Measurements from ENCODE around the gene CHD1. TPM values are rescaled to one million over a fixed set of nuclear protein-coding genes. Genes with fewer than 3 reads are reported as not detected.

The CHD1 gene
- total and polyA plus RNA-seq, 2 donors (not counting 1 experiment from before 2014, with no cell fraction given): 18.2 to 48.4 TPM

- Histone ChIP-seq H3K4me1 (ENCODE audit: control insufficient read depth, extremely low read depth, insufficient read depth, low read length) (no peaks in the 10 kb centered on the region), H3K27me3 (ENCODE audit: control insufficient read depth, insufficient read depth, low read length) (no peaks in the 10 kb centered on the region), H4K20me1 (ENCODE audit: control insufficient read depth, extremely low read depth, insufficient read depth, low read length) (no peaks in the 10 kb centered on the region), H3K9ac (ENCODE audit: insufficient read depth, low read length) (no peak overlapping the region), H2AFZ (ENCODE audit: low read length) (no peak overlapping the region), H3K79me2 (ENCODE audit: control insufficient read depth, insufficient read depth, low read length) (peaks cover 74% of the 10 kb centered on the region), H3K4me3 (replicated peaks in 1 of 4; ENCODE audit: control extremely low read depth in 1 of 4, insufficient read depth in 1 of 4, low read depth in 3 of 4, low read length in 4 of 4) (no peak overlapping the region), H3K36me3 (ENCODE audit: control insufficient read depth, insufficient read depth, low read length) (peaks cover 5% of the 10 kb centered on the region), H3K9me3 (ENCODE audit: control insufficient read depth, insufficient read depth, low read depth, low read length) (no peaks in the 10 kb centered on the region), H3K4me2 (ENCODE audit: extremely low read depth, insufficient read depth, low read length) (no peak overlapping the region), H3K27ac (ENCODE audit: insufficient read depth, low read length) (no peak overlapping the region)
- TF ChIP-seq EZH2 (IDR thresholded peaks at IDR 0.05; ENCODE audit: low read length, missing control alignments): no peak
- TF ChIP-seq CTCF (conservative IDR thresholded peaks at IDR 0.05 in 1 of 2, IDR thresholded peaks at IDR 0.05 in 1 of 2; ENCODE audit: low read depth in 1 of 2, low read length in 2 of 2): no peak
- DNase-seq (ENCODE audit: low read depth in 2 of 2): no peak
Observed at GRCh38 chr5:98923966-98924365, 4.8 kb downstream of the CHD1 start.

GRCh38 chr5:98921947-98922505, 6.8 kb downstream of the CHD1 start:
- peaks cover 79% of the 10 kb centered on the region for H3K79me2 ChIP-seq (ENCODE audit: control insufficient read depth, insufficient read depth, low read length)
- H4K20me1 ChIP-seq (ENCODE audit: control insufficient read depth, extremely low read depth, insufficient read depth, low read length): no peaks in the 10 kb centered on the region
- H3K9me3 ChIP-seq (ENCODE audit: control insufficient read depth, insufficient read depth, low read depth, low read length): no peaks in the 10 kb centered on the region
- H3K4me1 ChIP-seq (ENCODE audit: control insufficient read depth, extremely low read depth, insufficient read depth, low read length): no peaks in the 10 kb centered on the region
- no peaks in the 10 kb centered on the region for H3K27me3 ChIP-seq (ENCODE audit: control insufficient read depth, insufficient read depth, low read length)
- no peak overlapping the region for H3K9ac ChIP-seq (ENCODE audit: insufficient read depth, low read length)
- no peak overlapping the region for H2AFZ ChIP-seq (ENCODE audit: low read length)
- peaks cover 5% of the 10 kb centered on the region for H3K36me3 ChIP-seq (ENCODE audit: control insufficient read depth, insufficient read depth, low read length)
- H3K4me3 ChIP-seq (replicated peaks in 1 of 4; ENCODE audit: control extremely low read depth in 1 of 4, insufficient read depth in 1 of 4, low read depth in 3 of 4, low read length in 4 of 4): no peak overlapping the region
- H3K4me2 ChIP-seq (ENCODE audit: extremely low read depth, insufficient read depth, low read length): no peak overlapping the region
- TF ChIP-seq EZH2 (IDR thresholded peaks at IDR 0.05; ENCODE audit: low read length, missing control alignments) (no peak), CTCF (conservative IDR thresholded peaks at IDR 0.05 in 1 of 2, IDR thresholded peaks at IDR 0.05 in 1 of 2; ENCODE audit: low read depth in 1 of 2, low read length in 2 of 2) (no peak)
- no peak overlapping the region for H3K27ac ChIP-seq (ENCODE audit: insufficient read depth, low read length)
- no peak for DNase-seq (ENCODE audit: low read depth in 2 of 2)

GRCh38 chr5:98917433-98917832, 11.4 kb downstream of the CHD1 start:
- no peak overlapping the region for H3K27ac ChIP-seq (ENCODE audit: insufficient read depth, low read length)

More at GRCh38 chr5:98917433-98917832, 11.4 kb downstream of the CHD1 start:
- H3K36me3 ChIP-seq (ENCODE audit: control insufficient read depth, insufficient read depth, low read length): peaks cover 3% of the 10 kb centered on the region
- no peak overlapping the region for H3K9ac ChIP-seq (ENCODE audit: insufficient read depth, low read length)
- H3K4me1 ChIP-seq (ENCODE audit: control insufficient read depth, extremely low read depth, insufficient read depth, low read length): no peaks in the 10 kb centered on the region
- H4K20me1 ChIP-seq (ENCODE audit: control insufficient read depth, extremely low read depth, insufficient read depth, low read length): no peaks in the 10 kb centered on the region
- TF ChIP-seq CTCF (conservative IDR thresholded peaks at IDR 0.05 in 1 of 2, IDR thresholded peaks at IDR 0.05 in 1 of 2; ENCODE audit: low read depth in 1 of 2, low read length in 2 of 2): no peak
- TF ChIP-seq EZH2 (IDR thresholded peaks at IDR 0.05; ENCODE audit: low read length, missing control alignments): no peak
- no peak overlapping the region for H3K4me3 ChIP-seq (replicated peaks in 1 of 4; ENCODE audit: control extremely low read depth in 1 of 4, insufficient read depth in 1 of 4, low read depth in 3 of 4, low read length in 4 of 4)
- H3K27me3 ChIP-seq (ENCODE audit: control insufficient read depth, insufficient read depth, low read length): no peaks in the 10 kb centered on the region
- H3K79me2 ChIP-seq (ENCODE audit: control insufficient read depth, insufficient read depth, low read length): peaks cover 74% of the 10 kb centered on the region
- no peak overlapping the region for H2AFZ ChIP-seq (ENCODE audit: low read length)
- H3K4me2 ChIP-seq (ENCODE audit: extremely low read depth, insufficient read depth, low read length): peak overlapping the region; percentile 20
- H3K9me3 ChIP-seq (ENCODE audit: control insufficient read depth, insufficient read depth, low read depth, low read length): no peaks in the 10 kb centered on the region
- DNase-seq (ENCODE audit: low read depth in 2 of 2): no peak
